HepG2 (cell line): Measurements from ENCODE around the gene MTA2. TPM values are rescaled to one million over a fixed set of nuclear protein-coding genes. Genes with fewer than 3 reads are reported as not detected.
A peak's percentile ranks its signal among the peaks of the same experiment; 100 is the strongest.

ENCODE experiments used
- ATAD3A ChIP-seq: sonication (generic); formaldehyde crosslinking; IDR thresholded peaks from 2 replicates; pipeline ENCODE4 v1.4.0; 2020; ENCODE audit warnings: missing genetic modification reagents
- ATM ChIP-seq: fragments of 450-650 bp; IDR thresholded peaks from 2 replicates; pipeline ENCODE4 v1.7.1; 2017; ENCODE audit warnings: mild to moderate bottlenecking, borderline replicate concordance
- CCDC6 ChIP-seq: sonication (generic); formaldehyde crosslinking; IDR thresholded peaks from 2 replicates; pipeline ENCODE4 v1.8.1; 2022; ENCODE audit warnings: mild to moderate bottlenecking, missing genetic modification reagents, moderate library complexity
- HOXD1 ChIP-seq: sonication (generic); formaldehyde crosslinking; IDR thresholded peaks from 2 replicates; pipeline ENCODE4 v1.5.0; 2020; ENCODE audit warnings: missing genetic modification reagents
- KLF12 ChIP-seq: sonication (generic); formaldehyde crosslinking; IDR thresholded peaks from 2 replicates; pipeline ENCODE4 v1.4.0; 2020; ENCODE audit warnings: missing genetic modification reagents, borderline replicate concordance
- NCOA5 ChIP-seq: sonication (generic); formaldehyde crosslinking; IDR thresholded peaks from 2 replicates; pipeline ENCODE4 v1.4.0; 2020; ENCODE audit warnings: missing genetic modification reagents
- NR2C2 ChIP-seq: sonication (generic); formaldehyde crosslinking; IDR thresholded peaks from 2 replicates; pipeline ENCODE4 v1.4.0; 2020; ENCODE audit warnings: missing genetic modification reagents, mild to moderate bottlenecking, moderate library complexity, borderline replicate concordance
- RARA ChIP-seq: IDR thresholded peaks from 2 replicates; pipeline ENCODE4 v1.6.1; 2016; ENCODE audit warnings: missing genetic modification reagents, missing compliant biosample characterization
- RELA ChIP-seq: sonication (generic); formaldehyde crosslinking; IDR thresholded peaks from 2 replicates; pipeline ENCODE4 v1.4.0; 2020; ENCODE audit warnings: missing genetic modification reagents
- REXO4 ChIP-seq: sonication (generic); formaldehyde crosslinking; IDR thresholded peaks from 2 replicates; pipeline ENCODE4 v1.8.0; 2022; ENCODE audit warnings: missing genetic modification reagents, mild to moderate bottlenecking, borderline replicate concordance
- RFXAP ChIP-seq: sonication (generic); formaldehyde crosslinking; IDR thresholded peaks from 2 replicates; pipeline ENCODE4 v1.4.0; 2020; ENCODE audit warnings: missing genetic modification reagents, borderline replicate concordance
- SMAD1 ChIP-seq: sonication (generic); formaldehyde crosslinking; IDR thresholded peaks from 2 replicates; pipeline ENCODE4 v1.4.0; 2020; ENCODE audit warnings: missing genetic modification reagents, low read depth, mild to moderate bottlenecking, borderline replicate concordance
- ZNF329 ChIP-seq: sonication (generic); formaldehyde crosslinking; IDR thresholded peaks from 2 replicates; pipeline ENCODE4 v1.9.0; 2021; ENCODE audit warnings: low read depth, mild to moderate bottlenecking, missing genetic modification reagents
- ZNF34 ChIP-seq: sonication (generic); formaldehyde crosslinking; IDR thresholded peaks from 2 replicates; pipeline ENCODE4 v1.4.0; 2020; ENCODE audit warnings: mild to moderate bottlenecking, missing genetic modification reagents, borderline replicate concordance
- ZNF382 ChIP-seq: sonication (generic); formaldehyde crosslinking; IDR thresholded peaks from 2 replicates; pipeline ENCODE4 v1.5.0; 2020; ENCODE audit warnings: missing genetic modification reagents, mild to moderate bottlenecking, borderline replicate concordance
- ZNF660 ChIP-seq: sonication (generic); formaldehyde crosslinking; IDR thresholded peaks from 2 replicates; pipeline ENCODE4 v1.5.1; 2020; ENCODE audit warnings: mild to moderate bottlenecking, low read depth, missing genetic modification reagents, borderline replicate concordance
- ZNF678 ChIP-seq: sonication (generic); formaldehyde crosslinking; IDR thresholded peaks from 2 replicates; pipeline ENCODE4 v1.4.0; 2020; ENCODE audit warnings: mild to moderate bottlenecking, missing genetic modification reagents
- polyA plus RNA-seq, 8 experiments: library from polyadenylated mRNA; depleted of rRNA in 3 of 8; stranded (reverse) in 7 of 8; unstranded in 1 of 8; fragments of >200 nt; fragmentation: Illumina TruSeq in 4 of 8; extraction: Trizol in 4 of 8; gene quantifications; 2 replicates each; pipeline versions ENCODE4 v1.2.1 to v1.2.3, GENCODE V29; 2011 to 2016; ENCODE audit warnings: low read depth in 4 of 8, missing spikeins in 1 of 8, mixed read lengths in 1 of 8; ENCODE audit not compliant: insufficient read depth in 1 of 8
- total RNA-seq, 5 experiments: library from RNA; depleted of rRNA; stranded (reverse); fragments of >200 nt; fragmentation: Illumina TruSeq; extraction: Trizol; gene quantifications; 2 replicates each; pipeline ENCODE4 v1.2.3, GENCODE V29; 2016; ENCODE audit warnings: low read depth in 1 of 5
- TF ChIP-seq, protein P1 (sequence below): sonication (generic); formaldehyde crosslinking; IDR thresholded peaks from 2 replicates; pipeline ENCODE4 v1.5.1; 2020; ENCODE audit warnings: mild to moderate bottlenecking, missing genetic modification reagents, borderline replicate concordance
- TF ChIP-seq, protein P2 (sequence below): sonication (generic); formaldehyde crosslinking; IDR thresholded peaks from 2 replicates; pipeline ENCODE4 v1.5.1; 2020; ENCODE audit warnings: mild to moderate bottlenecking, missing genetic modification reagents, borderline replicate concordance
- TF ChIP-seq, protein P3 (sequence below): sonication (generic); formaldehyde crosslinking; IDR thresholded peaks from 2 replicates; pipeline ENCODE4 v1.5.0; 2020; ENCODE audit warnings: missing genetic modification reagents, mild to moderate bottlenecking, borderline replicate concordance

MTA2 gene
- total and polyA plus RNA-seq, 2 of the 13 experiments (the other 11 are each of a cell fraction or from before 2014, with no cell fraction given): 14.0 to 70.0 TPM

DNA sequence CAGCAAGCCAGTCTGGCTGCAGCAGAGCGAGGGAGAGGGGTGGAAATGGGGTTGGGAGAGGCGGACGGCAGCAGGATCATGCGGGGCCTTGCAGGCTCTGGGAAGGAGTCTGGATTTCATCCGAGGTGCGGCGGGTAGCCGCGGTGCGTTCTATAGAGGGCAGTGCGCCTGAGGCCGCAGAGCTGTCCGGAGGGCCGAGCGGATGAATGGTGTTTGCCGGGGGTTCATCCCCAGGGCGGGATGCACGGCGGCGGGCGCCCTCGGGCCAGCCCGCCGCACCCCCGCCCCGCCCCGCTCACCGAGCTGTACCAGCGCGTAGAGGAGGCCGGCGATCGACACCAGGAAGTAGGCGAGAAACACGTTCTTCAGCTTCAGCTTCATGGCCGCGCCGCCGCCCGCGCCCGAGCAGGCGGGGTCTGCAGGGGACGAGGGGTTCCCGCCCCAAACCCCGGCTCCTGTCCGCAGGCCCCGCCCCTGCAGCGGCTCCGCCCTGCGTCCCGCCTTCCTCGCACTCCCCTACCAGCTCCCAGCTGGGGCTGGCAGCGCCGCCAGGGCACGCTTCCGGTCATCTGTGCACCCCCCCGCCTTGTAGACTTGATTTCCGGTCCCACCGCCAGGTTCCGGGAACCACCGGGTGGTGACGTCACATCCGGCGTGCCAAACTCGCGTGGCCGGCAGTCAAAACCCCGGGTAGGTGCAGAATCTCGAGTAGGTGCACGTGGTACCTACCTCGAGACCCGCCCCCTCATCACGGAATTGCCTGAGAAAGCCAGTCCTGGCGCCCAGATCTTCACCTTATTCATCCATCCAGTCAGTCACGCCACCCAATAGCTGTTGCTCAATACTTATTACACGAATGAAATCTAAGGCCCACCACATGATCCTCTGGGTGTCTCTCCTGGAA lies 20.2 kb upstream of the MTA2 start, which contains the start of gene B3GAT3 (continued):
- TF ChIP-seq, protein P1, sequence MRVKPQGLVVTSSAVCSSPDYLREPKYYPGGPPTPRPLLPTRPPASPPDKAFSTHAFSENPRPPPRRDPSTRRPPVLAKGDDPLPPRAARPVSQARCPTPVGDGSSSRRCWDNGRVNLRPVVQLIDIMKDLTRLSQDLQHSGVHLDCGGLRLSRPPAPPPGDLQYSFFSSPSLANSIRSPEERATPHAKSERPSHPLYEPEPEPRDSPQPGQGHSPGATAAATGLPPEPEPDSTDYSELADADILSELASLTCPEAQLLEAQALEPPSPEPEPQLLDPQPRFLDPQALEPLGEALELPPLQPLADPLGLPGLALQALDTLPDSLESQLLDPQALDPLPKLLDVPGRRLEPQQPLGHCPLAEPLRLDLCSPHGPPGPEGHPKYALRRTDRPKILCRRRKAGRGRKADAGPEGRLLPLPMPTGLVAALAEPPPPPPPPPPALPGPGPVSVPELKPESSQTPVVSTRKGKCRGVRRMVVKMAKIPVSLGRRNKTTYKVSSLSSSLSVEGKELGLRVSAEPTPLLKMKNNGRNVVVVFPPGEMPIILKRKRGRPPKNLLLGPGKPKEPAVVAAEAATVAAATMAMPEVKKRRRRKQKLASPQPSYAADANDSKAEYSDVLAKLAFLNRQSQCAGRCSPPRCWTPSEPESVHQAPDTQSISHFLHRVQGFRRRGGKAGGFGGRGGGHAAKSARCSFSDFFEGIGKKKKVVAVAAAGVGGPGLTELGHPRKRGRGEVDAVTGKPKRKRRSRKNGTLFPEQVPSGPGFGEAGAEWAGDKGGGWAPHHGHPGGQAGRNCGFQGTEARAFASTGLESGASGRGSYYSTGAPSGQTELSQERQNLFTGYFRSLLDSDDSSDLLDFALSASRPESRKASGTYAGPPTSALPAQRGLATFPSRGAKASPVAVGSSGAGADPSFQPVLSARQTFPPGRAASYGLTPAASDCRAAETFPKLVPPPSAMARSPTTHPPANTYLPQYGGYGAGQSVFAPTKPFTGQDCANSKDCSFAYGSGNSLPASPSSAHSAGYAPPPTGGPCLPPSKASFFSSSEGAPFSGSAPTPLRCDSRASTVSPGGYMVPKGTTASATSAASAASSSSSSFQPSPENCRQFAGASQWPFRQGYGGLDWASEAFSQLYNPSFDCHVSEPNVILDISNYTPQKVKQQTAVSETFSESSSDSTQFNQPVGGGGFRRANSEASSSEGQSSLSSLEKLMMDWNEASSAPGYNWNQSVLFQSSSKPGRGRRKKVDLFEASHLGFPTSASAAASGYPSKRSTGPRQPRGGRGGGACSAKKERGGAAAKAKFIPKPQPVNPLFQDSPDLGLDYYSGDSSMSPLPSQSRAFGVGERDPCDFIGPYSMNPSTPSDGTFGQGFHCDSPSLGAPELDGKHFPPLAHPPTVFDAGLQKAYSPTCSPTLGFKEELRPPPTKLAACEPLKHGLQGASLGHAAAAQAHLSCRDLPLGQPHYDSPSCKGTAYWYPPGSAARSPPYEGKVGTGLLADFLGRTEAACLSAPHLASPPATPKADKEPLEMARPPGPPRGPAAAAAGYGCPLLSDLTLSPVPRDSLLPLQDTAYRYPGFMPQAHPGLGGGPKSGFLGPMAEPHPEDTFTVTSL (CRISPR knock-in tag): 0 out of 2 replicates have a peak, but pooled peaks have one; percentile 14
- TF ChIP-seq ATAD3A (no peak), CCDC6 (CRISPR knock-in tag) (peak; percentile 54; the same call in 1 of the 2 replicates), ZNF660 (CRISPR knock-in tag) (no peak), ATM (no peak), HOXD1 (CRISPR knock-in tag) (no peak), REXO4 (no peak), ZNF329 (0 out of 2 replicates have a peak, but pooled peaks have one; percentile 50), ZNF678 (no peak; the same call in 1 of the 2 replicates), RFXAP (peak; percentile 79; the same call in 1 of the 2 replicates), ZNF34 (CRISPR knock-in tag) (no peak), ZNF382 (no peak), SMAD1 (CRISPR knock-in tag) (no peak; the same call in 1 of the 2 replicates), NR2C2 (peak; percentile 56; the same call in 1 of the 2 replicates), RELA (CRISPR knock-in tag) (no peak), RARA (CRISPR knock-in tag) (peak; percentile 44; the same call in 1 of the 2 replicates), KLF12 (peak; percentile 76; the same call in 1 of the 2 replicates), NCOA5 (no peak)
- TF ChIP-seq, protein P2, sequence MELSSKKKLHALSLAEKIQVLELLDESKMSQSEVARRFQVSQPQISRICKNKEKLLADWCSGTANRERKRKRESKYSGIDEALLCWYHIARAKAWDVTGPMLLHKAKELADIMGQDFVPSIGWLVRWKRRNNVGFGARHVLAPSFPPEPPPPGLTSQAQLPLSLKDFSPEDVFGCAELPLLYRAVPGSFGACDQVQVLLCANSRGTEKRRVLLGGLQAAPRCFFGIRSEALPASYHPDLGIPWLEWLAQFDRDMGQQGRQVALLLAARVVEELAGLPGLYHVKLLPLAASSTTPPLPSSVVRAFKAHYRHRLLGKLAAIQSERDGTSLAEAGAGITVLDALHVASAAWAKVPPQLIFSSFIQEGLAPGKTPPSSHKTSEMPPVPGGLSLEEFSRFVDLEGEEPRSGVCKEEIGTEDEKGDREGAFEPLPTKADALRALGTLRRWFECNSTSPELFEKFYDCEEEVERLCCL (CRISPR knock-in tag): no peak
- TF ChIP-seq, protein P3, sequence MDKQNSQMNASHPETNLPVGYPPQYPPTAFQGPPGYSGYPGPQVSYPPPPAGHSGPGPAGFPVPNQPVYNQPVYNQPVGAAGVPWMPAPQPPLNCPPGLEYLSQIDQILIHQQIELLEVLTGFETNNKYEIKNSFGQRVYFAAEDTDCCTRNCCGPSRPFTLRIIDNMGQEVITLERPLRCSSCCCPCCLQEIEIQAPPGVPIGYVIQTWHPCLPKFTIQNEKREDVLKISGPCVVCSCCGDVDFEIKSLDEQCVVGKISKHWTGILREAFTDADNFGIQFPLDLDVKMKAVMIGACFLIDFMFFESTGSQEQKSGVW (CRISPR knock-in tag): no peak
